HK-2 (cell line): ENCODE data around the gene CELA3B.
A peak's percentile ranks its signal among the peaks of the same experiment; 100 is the strongest.
"Not testable (repeated sequence)": the region's sequence is repeated elsewhere in the genome, so short reads cannot be mapped to it uniquely, and the experiment has no call there.

ENCODE experiments used
- DNase-seq: peaks from one replicate; pipeline ENCODE4 v3.0.0-alpha.2; 2018; ENCODE audit not compliant: unreplicated experiment

Gene CELA3B, protein sequence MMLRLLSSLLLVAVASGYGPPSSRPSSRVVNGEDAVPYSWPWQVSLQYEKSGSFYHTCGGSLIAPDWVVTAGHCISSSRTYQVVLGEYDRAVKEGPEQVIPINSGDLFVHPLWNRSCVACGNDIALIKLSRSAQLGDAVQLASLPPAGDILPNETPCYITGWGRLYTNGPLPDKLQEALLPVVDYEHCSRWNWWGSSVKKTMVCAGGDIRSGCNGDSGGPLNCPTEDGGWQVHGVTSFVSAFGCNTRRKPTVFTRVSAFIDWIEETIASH

DNA sequence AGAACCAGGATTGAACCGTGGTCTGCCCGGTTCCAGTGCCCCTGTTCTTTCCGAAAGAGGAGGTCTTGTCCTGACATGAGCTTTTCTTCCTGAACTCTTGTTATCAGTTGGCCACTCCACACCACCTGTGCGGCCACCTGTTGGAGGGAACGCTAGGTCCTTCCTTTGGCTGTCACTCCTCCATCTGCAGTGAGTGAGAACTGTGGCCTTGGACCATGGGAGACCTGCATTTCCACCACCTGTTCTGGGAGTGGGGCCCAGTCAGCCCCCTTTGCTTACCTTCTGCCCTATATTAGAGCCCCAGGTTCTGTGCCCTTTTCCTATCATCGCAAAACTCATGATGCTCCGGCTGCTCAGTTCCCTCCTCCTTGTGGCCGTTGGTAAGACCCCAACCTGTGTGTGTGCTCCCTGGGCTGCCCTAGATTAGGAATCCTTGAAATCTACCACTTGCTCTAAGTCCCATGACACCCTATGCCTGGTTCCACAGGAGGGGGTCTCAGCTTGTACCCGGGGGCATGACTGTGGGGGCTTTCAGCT is at the start of gene CELA3B:
CELA3B (plus strand) TSS at position 320 of the 537 bp plus-strand sequence; CDS start at position 338, 18 bp downstream.
- DNase-seq = not testable (repeated sequence)

DNA sequence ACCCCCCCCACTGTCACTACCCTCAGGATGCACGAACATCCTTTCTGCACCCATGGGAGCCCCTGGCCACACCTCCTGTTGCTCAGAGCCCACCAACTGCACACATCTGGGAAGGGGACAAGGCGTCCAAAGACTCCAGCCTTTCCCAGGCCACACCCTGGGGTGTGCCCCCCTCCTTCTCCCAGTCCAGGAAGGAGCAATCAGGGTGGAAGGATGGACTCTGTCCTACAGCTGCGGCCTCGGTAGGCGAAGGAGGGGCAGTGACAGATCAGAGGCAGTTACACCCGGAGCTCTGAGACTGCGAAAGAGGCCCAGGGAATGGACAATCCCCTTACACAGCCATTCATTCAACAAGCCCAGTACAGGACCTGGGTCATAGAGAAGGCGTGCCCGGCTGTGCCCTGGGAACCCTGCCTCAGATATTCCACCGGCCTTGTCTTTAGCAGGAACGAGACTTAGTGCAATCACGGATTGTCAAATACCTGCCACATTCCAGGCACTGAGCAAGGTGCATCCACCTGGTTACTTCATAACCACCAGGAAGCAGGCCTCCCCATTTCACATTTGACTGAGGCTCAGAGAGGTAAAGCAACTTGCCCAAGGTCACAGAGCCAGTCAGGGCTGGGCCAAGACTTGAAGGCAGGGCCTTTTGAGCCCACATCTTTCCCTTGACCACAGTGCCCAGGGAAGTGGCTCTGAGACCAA is 49.1 kb upstream of the CELA3B start:
- DNase-seq = no peak

DNA sequence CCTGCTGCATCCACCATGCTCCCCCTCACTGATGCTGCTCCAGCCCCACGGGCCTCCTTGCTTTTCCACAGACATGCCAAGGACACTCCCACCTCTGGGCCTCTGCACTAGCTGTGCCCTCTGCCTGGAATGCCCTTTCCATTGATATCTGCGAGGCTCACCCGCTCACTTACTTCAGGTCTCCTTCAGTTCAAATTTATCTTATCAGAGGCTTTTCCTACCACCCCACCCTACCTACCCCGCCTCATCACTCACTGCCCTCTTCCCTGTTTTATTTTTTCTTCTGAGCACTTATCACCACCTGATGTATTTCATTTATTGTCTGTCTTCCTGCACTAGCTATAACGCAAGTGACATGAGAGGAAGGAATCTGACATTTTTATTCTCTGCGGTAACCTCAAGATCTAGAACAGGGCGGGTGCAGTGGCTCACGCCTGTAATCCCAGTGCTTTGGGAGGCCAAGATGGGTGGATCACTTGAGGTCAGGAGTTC is 46.7 kb upstream of the CELA3B start:
- DNase-seq = no peak

DNA sequence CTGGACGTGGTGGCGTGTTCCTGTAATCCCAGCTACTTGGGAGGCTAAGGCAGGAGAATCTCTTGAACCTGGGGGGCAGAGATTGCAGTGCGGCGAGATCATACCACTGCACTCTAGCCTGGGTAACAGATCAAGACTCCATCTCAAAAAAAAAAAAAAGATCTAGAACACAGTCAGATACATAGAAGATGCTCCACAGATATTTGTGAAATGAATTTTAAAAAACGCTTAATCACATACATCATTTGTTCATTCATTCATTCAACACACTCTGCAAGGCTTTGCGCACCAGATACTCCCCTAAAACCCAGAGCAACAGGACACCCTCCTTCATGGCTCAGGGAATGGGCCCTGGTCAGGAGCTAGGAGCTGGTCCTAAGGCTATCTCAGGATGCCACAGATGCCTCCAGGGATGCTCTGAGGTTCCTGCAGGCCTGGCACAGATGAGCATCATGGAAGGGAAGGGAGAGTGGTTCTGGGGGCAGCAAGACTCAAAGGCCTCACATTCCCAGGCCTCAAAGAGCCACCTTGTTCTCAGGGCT is 46.1 kb upstream of the CELA3B start:
- no peak for DNase-seq

DNA sequence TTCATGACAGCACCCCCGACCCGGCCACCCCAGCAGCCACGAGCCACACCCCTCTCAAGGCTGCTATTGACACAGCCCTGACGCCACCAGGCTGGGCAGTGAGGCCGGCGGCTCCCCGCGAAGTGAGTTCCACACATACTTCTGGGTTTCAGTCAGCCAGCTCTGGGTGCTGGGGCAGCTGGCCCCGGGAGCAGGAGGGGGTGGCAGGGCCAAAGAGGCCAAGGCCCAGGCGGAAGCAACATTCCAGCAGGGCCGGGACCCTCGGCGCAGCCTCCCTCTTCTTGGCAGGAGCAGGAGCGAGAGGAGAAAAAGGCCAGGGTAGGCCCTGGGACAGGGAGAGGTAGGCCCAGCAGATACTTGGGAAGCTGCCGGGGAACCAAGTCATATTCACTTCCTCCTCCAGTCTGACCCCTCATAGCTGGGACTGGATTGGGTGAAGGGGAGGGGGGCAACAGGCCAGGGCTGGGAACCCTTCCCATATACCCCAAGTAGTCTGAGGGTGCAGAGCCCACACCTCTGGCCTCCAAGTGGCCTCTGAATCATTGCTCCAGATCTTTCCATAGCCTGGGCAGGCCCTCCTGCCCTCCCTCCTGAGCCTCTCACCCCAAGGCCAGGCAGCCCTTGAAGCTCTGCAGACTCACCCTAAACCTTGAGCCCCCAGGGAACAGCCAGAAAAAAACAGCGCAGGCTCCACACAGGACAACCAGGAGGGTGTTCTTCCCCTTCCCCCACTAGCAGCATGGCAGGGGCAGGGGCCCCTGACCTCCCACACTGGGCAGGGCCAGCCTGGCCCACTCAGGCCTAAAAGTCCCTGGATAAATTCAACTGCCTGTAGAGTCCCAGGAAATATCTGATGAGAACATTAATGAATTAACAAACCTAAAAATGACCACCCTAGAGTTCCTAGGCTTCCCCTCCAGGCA is 45.4 kb upstream of the CELA3B start:
- DNase-seq = peak; percentile 93

DNA sequence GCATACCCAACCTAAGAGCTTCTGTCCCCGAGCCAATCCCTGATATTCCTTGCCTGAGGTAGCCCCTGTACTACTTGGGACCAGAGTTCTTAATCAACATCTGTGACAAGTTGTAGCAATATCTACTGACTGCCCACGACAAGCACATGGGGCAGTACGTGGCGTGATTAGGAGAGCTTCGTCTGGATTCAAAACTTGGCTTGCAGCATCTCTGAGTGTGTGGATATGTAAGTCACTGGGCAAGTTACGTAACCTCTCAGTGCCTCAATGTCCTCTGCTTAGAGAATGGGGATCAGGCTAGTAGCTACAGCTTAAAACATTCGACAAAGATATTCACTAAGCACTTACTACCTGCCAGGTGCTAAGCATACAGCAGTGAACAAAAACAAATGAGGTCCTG is 44.7 kb upstream of the CELA3B start:
- DNase-seq = no peak

DNA sequence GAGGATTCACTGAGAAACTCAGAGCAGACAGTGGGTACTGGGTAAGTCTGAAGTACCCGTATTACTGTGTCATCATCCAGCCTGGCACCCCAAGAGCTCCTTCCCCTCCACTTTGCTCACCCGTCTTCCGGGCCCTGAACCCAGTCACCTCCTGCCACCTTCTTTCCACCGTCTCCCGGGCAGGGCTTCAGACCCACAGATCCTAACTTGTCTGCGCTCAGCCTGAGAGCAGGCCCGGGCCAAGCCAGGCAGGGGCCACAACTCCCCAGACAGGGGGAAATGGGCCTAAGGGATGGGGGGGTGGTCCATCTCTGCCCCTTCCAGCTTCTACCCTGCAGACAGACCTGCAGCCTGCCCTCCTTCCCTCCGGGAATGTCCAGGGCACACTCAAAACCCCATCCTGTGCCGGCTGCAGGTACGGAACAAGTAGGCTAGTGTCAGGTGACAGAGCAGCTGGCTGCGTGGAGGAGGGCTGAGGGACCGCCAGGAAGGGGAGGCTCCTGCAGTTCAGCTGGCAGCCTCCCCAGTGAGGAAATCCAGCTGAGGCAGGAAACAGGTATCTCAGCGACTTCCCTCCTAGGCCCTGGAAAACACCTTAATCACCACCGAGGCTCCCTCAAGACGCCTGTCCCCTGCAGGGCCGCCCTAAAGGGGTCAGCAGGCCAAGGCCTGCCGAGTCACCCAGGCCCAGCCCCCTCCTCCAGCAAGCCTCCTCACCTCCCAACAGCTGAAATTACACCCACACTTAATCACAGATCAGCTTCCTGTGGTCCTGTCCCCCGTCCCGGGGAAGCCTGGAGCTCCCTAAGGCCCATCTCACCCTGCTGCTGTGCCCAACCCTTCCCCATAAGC is 43.2 kb upstream of the CELA3B start:
- peak; percentile 76 for DNase-seq

DNA sequence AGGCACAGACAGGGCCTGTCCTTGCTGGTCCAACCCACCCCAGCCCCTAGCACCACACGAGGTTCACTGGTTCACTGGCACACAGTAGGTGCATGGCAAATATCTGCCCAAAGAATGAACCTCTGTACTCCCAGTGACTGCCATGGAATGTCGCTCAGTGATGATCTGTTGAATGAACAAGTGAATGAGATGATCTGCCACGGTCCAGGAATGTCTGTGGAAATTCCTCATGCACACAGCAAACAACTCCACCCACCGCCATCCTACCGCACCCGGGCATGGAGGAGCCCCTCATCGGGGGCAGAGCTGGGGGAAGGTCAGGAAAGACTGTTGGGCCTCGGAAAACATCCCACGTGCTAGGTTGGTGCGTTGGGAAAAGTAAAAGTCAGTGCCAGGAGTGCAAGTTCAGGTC is 41.4 kb upstream of the CELA3B start:
- peak; percentile 69 for DNase-seq

DNA sequence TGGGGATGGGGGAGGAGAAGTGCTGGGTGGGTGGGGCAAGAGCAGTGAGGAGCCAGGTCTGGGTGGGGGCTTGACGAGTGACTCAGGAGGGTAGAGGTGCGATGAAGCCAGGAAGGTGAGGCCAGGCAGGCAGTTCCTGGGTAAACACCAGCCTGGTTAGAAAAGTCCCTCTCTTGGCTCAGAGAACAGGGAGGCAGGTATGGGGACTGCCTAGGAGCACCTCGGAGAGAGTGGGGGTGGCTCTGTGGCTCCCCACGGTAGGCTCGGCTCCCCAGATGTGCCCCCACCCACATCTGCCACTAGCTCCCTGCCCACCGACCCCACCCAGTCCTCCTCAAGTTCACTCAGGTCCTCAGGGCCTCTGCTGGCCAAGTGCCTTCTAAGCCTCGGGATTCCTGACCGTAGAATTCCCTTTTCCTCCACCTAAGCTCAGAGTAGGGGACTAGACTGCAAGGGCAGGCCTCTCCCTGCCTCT is 40.9 kb upstream of the CELA3B start:
- DNase-seq = peak; percentile 64

DNA sequence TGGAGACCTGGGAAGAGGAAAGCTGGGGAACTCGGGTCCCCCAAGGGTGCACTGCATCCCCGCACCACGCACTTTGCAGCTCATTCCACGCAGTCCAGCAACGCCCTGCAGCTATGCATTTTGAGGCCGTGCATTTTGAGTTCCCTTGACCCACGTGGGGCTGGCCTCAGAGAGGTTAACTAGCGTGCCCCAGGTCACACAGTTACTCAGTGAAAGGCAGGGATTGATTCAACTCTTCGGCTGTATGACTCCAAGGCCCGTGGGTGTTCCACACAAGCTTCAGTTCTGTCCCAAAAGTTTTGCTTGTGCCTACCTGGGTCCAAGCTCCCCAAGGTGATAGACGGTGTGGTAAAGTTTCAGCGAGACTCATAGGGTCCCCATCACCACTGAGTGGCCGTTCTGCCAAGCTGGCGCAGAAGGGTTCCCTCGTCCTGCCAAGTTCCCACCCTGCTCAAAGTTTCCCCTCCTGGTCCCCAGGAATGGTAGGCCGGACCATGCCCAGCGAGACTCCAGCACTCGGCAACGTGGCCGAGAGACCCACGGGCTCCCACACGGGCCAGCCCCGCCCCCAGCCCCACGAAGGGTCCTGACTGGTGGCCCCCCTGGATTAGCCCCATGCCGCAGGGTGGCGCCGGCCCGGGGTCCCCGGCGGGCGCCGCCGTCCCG is 40.3 kb upstream of the CELA3B start:
- no peak for DNase-seq

DNA sequence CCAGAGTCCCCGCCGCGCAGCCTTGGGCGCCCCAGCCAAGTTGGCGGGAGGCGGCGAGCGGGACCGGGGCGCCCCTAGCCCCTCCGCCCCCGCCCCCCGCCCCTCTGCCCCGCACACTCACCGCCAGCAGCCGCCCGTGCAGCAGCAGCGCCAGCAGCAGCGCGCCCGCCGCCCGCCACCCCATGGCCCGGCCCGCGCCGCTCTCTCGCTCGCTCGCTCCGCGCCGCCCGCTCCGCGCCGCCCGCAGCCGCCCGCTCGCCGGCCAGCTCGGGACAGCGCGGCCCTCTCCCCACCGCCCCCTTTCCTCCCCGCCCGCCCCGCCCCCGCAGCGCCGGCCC is 39.8 kb upstream of the CELA3B start, which contains the start of gene HSPG2:
HSPG2 (minus strand) TSS at position 277 of the 338 bp plus-strand sequence; CDS start at position 184, 93 bp downstream.
- DNase-seq = no peak

DNA sequence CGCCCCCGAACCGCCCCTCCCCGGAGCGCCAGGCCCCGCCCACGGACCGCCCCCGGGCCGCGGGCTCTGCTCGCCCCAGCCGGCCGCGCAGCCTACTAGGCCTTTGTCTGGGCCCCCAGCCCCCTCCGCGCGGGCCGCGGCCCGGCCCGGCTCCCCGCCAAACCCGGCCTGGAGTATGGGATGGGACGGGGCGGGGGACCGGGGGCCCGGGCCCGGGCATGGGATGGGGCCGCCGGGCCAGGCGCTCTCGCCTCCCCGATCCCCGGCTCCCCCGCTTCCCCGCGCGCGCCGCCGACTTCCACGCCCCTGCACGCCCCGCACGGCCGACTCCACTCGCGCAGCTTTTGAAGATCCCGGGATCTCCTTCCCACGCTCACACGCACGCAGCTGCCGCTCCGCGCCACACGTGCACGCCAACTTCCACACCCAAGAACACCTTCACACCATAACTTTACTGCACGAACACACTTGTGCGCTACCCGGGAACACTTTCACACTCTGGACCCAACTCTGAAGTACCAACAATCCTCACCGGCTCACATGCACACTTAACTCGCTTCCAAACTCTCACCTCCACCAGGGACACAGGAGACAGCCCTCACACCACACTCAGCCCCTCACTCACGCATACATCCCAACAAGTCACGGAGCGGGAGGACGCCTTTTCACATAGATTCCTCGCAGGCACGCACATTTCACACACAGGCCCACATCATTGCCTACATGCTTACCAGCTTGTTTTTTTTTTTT is 39.3 kb upstream of the CELA3B start:
- peak; percentile 78 for DNase-seq

DNA sequence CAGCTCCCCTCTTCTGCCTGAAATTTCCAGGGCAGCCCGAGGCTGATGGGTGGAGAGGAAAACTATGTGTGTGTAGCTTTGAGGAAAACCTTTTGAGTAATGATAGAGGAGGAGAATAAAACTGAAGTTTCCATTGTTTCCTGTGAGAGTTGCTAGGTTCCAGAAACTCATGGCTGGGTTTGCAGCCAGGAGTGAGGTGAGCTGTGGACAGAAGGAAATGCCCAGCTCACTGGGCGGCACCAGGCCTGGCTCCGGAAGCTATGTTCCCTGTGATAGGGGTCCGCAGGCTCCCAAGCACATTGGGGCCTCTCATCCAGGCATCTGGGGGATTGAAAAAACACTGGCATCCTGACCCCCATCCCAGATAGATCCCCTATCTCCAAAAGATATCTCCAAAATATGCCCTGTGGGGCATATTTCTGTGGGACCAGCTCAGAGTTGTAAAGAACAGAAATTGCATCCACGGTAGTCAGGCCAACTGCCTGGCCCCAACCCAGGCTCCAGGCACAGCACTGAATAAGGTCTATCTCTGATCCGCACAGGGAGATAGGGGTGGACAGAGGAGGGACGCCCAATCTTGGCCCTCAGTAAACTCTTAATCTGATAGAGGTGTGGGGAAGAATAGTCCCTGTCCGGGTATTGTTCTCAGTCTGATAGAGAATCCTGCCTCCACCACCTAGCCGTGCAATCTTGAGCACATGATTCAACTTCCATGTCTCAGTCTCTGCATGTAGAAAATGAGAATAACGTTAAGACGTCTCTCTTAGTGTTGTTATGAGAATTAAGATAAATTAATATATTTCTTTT is 37.9 kb upstream of the CELA3B start:
- DNase-seq = no peak

DNA sequence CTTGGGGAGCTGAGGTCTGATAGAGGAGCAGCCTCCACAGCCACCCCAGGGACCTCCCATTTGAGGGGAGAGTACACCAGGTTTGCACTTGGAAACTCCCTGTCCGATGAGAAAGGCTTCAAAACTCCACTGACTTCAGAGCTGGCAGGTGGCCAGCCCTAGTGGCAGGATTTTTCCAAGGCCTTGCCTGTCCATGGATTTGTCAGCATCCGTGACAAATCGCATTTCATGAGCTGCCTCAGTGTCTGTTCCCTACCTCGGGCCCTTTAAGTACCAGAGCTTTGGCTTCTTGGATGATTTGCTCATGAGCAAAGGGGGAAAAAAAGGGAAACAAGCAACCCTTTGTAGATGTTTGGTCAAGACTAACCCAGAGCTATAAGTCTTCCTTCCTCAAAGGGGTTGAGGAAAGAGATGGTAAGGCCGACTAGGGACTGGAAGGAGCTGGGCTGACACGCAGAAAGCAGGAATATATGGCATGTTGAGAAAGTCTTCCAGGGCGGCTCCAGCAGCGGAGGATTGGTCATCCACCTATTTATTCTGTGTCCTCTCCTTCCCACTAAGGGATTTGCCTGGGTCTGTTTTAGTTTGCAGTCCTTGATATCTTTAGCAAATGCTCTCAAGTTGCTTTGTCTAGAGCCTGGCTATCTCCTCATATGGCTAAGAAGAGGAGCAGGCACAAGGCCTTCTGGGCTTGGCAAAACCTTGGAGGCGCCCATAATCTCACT is 37.0 kb upstream of the CELA3B start:
- DNase-seq = peak; percentile 91

DNA sequence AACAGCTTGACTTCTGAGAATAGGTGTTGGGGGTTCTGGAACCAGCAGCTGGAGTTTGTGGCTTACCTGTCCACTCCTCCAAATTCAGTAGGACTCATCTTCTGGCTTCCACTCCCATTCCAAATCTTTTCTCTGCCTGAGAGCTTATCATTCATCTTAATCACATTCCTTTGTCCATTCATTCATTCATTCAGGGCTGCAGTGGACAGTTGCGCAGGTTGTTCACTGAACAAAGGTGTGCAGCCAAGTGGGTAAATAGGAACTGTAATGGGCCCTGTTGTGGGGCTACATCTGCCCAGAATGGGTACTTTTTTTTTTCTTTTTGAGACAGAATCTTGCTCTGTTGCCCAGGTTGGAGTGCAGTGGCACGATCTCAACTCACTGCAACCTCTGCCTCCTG is 36.3 kb upstream of the CELA3B start:
- DNase-seq = no peak

DNA sequence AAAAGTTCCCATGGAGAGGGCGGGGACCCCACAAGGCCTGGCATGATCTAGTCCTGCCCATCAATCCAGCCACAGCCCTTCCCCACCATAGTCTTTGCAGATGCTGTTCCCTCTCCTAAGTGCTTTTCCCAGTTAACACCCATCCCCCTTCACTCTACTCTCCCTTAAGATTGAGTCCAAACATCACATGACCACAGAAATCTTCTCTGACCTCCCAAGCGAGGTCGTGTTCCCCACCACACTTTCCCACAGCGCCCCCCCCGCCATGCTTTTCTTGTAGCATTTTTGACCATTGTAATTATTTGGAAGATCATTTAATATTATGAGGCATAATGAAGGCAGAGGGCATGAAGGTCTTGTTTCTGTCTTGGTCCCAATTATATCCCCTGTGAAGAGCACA is 35.5 kb upstream of the CELA3B start:
- no peak for DNase-seq

DNA sequence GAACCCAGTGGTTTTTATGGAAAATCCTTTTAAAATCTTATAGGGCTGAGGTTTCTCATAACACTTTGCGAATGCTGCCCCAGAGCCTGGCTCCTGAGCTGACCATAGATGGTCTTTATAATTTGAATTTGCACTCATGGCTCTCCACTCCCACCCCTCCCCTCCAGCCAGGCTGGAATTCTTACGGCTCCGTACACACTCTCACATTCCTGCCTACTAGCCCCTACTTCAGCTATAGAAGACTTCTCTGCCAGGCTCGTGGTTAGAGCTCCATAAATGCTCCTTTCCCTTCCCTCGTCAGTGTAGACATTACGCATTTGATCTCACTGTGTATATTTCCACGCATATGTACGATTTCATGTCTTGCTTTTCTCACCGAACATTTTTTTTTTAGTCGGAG is 34.4 kb upstream of the CELA3B start:
- no peak for DNase-seq
